ENCODE measurements around the gene KCNK10.
A peak's percentile ranks its signal among the peaks of the same experiment; 100 is the strongest.

- TF ChIP-seq CTCF (IDR thresholded peaks at IDR 0.05) (peak in 3 of 4 experiments; percentile 67 to 79 (median 77)), POLR2A (IDR thresholded peaks at IDR 0.05) (no peak), POLR2AphosphoS5 (IDR thresholded peaks at IDR 0.05) (peak; percentile 70)
Measured at GRCh38 chr14:88189417-88190191, 133.5 kb downstream of the KCNK10 start.
